ENCODE results near the gene CNTN4. TPM values are rescaled to one million over a fixed set of nuclear protein-coding genes. Genes with fewer than 3 reads are reported as not detected.

Gene CNTN4
- total and polyA plus RNA-seq, 2 experiments from 2014 or later = 0.91 to 4.0 TPM

DNA sequence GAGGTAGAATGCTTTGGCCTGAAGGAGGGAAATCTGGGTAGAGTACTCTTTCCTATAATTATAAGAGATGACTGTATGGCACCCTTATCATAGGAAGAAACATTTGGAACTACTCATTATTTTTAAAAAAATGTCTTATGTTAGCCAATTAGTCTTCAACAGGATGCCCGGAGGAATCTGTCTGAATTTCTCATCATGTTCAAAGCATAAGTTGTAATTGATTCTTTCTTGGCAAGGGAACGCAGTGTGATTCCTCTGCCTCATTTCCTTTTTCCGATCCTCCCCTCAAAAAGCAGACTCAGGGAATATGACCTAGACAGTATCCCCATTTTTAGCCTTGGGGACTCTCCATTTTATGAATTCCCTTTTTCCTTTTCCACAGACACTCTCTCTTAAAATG lies 846.5 kb downstream of the CNTN4 start (continued):
- TF ChIP-seq ZNF462 (CRISPR knock-in tag; IDR thresholded peaks at IDR 0.05) (no peak), ZNF331 (CRISPR knock-in tag; IDR thresholded peaks at IDR 0.05; ENCODE audit: low read depth) (no peak), EZH2phosphoT487 (IDR thresholded peaks at IDR 0.05; ENCODE audit: unreplicated experiment) (no peak), EZH2 (IDR thresholded peaks at IDR 0.05; ENCODE audit: low read depth, unreplicated experiment) (no peak), JUNB (IDR thresholded peaks at IDR 0.05; ENCODE audit: unreplicated experiment) (no peak)
- TF ChIP-seq, protein P1, sequence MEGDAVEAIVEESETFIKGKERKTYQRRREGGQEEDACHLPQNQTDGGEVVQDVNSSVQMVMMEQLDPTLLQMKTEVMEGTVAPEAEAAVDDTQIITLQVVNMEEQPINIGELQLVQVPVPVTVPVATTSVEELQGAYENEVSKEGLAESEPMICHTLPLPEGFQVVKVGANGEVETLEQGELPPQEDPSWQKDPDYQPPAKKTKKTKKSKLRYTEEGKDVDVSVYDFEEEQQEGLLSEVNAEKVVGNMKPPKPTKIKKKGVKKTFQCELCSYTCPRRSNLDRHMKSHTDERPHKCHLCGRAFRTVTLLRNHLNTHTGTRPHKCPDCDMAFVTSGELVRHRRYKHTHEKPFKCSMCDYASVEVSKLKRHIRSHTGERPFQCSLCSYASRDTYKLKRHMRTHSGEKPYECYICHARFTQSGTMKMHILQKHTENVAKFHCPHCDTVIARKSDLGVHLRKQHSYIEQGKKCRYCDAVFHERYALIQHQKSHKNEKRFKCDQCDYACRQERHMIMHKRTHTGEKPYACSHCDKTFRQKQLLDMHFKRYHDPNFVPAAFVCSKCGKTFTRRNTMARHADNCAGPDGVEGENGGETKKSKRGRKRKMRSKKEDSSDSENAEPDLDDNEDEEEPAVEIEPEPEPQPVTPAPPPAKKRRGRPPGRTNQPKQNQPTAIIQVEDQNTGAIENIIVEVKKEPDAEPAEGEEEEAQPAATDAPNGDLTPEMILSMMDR (conservative IDR thresholded peaks at IDR 0.05; ENCODE audit: low read depth in 2 of 2) = no peak

GRCh38 chr3:2947536-2947935 lies 848.9 kb downstream of the CNTN4 start:
- no peaks in the 10 kb centered on the region for H3K4me1 ChIP-seq (ENCODE audit: insufficient read depth)
- Mint-ChIP-seq H3K36me3 (ENCODE audit: low read depth) (peaks cover 21% of the 10 kb centered on the region), H3K4me1 (no peaks in the 10 kb centered on the region), H3K27me3 (ENCODE audit: insufficient read depth, low read depth, poor library complexity) (no peaks in the 10 kb centered on the region), H3K27ac (no peak overlapping the region), H3K4me3 (no peak overlapping the region), H3K9me3 (peaks cover 92% of the 10 kb centered on the region)
- no peak overlapping the region for H3K27ac ChIP-seq (ENCODE audit: low read depth)
- no peaks in the 10 kb centered on the region for H4K20me1 ChIP-seq (replicated peaks; ENCODE audit: insufficient read depth)
- no peaks in the 10 kb centered on the region for H3F3A ChIP-seq (replicated peaks; ENCODE audit: low read depth)
- H3K4me2 ChIP-seq = no peak overlapping the region
- no peaks in the 10 kb centered on the region for H3K9me2 ChIP-seq (ENCODE audit: insufficient read depth)
- no peaks in the 10 kb centered on the region for H3K36me3 ChIP-seq (ENCODE audit: insufficient read depth)
- no peak overlapping the region for H2AFZ ChIP-seq
- no peaks in the 10 kb centered on the region for H3K27me3 ChIP-seq (ENCODE audit: insufficient read depth)
- ATAC-seq (no peak), DNase-seq (ENCODE audit: low spot score) (no peak)
- H3K79me2 ChIP-seq (replicated peaks; ENCODE audit: insufficient read depth) = no peaks in the 10 kb centered on the region
- H3K4me3 ChIP-seq = no peak overlapping the region
- TF ChIP-seq ZNF462 (CRISPR knock-in tag; IDR thresholded peaks at IDR 0.05) (no peak), ZNF331 (CRISPR knock-in tag; IDR thresholded peaks at IDR 0.05; ENCODE audit: low read depth) (no peak)

All from GM23338 (cell line).